Kidney (tissue), 14 donors: ENCODE measurements around the gene EXOC3L1. TPM values are rescaled to one million over a fixed set of nuclear protein-coding genes. Genes with fewer than 3 reads are reported as not detected.
A peak's percentile ranks its signal among the peaks of the same experiment; 100 is the strongest.

ENCODE experiments used
- DNase-seq, 5 donors: peaks; one replicate each; pipeline ENCODE4 v3.0.0-alpha.2; 2013 to 2020
- FAIRE-seq: peaks from 2 replicates; lab custom pipeline; 2012; peaks lifted over from hg19 to GRCh38; lab: Jason Lieb, UNC
- H3K27ac ChIP-seq, 2 donors: one replicate each; pipeline ENCODE4 v1.7.0; 2013; ENCODE audit warnings: low read depth in 2 of 2, low read length in 2 of 2, inconsistent platforms in 1 of 2
- H3K27me3 ChIP-seq: one replicate; pipeline ENCODE4 v1.7.1; 2013; ENCODE audit warnings: low read length, inconsistent platforms; ENCODE audit not compliant: control insufficient read depth, insufficient read depth
- H3K36me3 ChIP-seq, 3 donors: one replicate each; pipeline versions ENCODE4 v1.7.0 to v1.7.1; 2013; ENCODE audit warnings: low read length in 3 of 3, control low read depth in 1 of 3, inconsistent platforms in 1 of 3; ENCODE audit not compliant: insufficient read depth in 3 of 3, control insufficient read depth in 2 of 3
- H3K4me1 ChIP-seq, 3 donors: one replicate each; pipeline versions ENCODE4 v1.7.0 to v1.7.1; 2013; ENCODE audit warnings: low read length in 3 of 3, inconsistent platforms in 1 of 3, low read depth in 1 of 3; ENCODE audit not compliant: control insufficient read depth in 2 of 3, insufficient read depth in 2 of 3
- H3K4me3 ChIP-seq, 3 donors: one replicate each; pipeline versions ENCODE4 v1.7.0 to v1.8.1; 2013; ENCODE audit warnings: low read length in 3 of 3, control low read depth in 1 of 3, inconsistent platforms in 1 of 3
- H3K9ac ChIP-seq, 3 donors: one replicate each; pipeline versions ENCODE4 v1.7.0 to v1.7.1; 2013; ENCODE audit warnings: low read length in 3 of 3, control low read depth in 1 of 3, inconsistent platforms in 1 of 3
- H3K9me3 ChIP-seq, 3 donors: one replicate each; pipeline versions ENCODE4 v1.7.0 to v1.7.1; 2013; ENCODE audit warnings: low read length in 3 of 3, control low read depth in 1 of 3, inconsistent platforms in 1 of 3; ENCODE audit not compliant: control insufficient read depth in 2 of 3, insufficient read depth in 1 of 3
- intact Hi-C: fragments of 100-400 bp; cut with DNase I; formaldehyde crosslinking; loops from one replicate; pipeline ENCODE4 v1.11.1; 2022
- polyA plus RNA-seq: library from polyadenylated mRNA; stranded (reverse); fragments of 350-450 nt; fragmentation: Illumina TruSeq; extraction: RNeasy Lipid Tissue Mini Kit (QIAGEN cat#74804); gene quantifications from one replicate; pipeline ENCODE4 v1.2.3, GENCODE V29; 2014; ENCODE audit warnings: low read depth, low replicate concordance; ENCODE audit not compliant: insufficient read depth
- total RNA-seq: library from RNA; stranded (reverse); fragmentation: NEBNext Ultra II Directional; extraction: Animal tissue kit (Norgen Biotek cat#: 25700); gene quantifications from one replicate; pipeline ENCODE4 v1.2.1, GENCODE V29; 2021
- TF ChIP-seq, protein P1 (sequence below): IDR thresholded peaks from 3 replicates; pipeline ENCODE4 v1.5.1; 2012; ENCODE audit warnings: mild to moderate bottlenecking, moderate library complexity, borderline replicate concordance; ENCODE audit not compliant: insufficient read depth; ENCODE audit errors: extremely low read depth
- donor health status: control.
- donor health status: control.
- donor health status: control.
- donor health status: control.
- donor health status: control.
- donor health status: DM: yes; HTN: yes; CAD: no.
- donor health status: Normal renal cell carcinoma (clear cell type).

Gene EXOC3L1
- total and polyA plus RNA-seq, 2 donors from 2014 or later = 7.2 to 9.9 TPM

DNA sequence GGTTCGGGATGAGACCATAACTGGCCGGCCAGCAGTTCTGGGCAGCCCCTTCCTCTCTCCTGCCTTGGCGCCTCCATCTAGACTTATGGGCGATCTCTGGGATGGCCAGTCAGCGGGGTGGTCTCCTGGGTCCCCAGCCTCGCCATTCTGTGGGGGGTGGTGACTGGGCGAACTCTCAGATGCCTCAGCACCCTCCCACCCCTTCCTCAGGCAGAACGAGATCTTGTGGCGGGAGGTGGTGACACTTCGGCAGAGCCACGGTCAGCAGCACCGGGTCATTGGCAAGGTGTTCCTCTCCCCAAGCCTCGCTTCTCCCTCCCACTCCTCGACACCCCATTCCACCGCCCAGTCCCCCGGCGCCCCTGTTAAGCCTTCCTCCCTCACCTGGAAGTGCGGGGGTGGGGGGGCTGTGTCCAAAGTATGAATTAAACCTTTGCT lies 23.8 kb downstream of the EXOC3L1 start:
- TF ChIP-seq, protein P1, sequence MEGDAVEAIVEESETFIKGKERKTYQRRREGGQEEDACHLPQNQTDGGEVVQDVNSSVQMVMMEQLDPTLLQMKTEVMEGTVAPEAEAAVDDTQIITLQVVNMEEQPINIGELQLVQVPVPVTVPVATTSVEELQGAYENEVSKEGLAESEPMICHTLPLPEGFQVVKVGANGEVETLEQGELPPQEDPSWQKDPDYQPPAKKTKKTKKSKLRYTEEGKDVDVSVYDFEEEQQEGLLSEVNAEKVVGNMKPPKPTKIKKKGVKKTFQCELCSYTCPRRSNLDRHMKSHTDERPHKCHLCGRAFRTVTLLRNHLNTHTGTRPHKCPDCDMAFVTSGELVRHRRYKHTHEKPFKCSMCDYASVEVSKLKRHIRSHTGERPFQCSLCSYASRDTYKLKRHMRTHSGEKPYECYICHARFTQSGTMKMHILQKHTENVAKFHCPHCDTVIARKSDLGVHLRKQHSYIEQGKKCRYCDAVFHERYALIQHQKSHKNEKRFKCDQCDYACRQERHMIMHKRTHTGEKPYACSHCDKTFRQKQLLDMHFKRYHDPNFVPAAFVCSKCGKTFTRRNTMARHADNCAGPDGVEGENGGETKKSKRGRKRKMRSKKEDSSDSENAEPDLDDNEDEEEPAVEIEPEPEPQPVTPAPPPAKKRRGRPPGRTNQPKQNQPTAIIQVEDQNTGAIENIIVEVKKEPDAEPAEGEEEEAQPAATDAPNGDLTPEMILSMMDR = no peak
- Histone ChIP-seq H3K27ac (no peak overlapping the region), H3K4me1 (peaks cover 0 to 50% (median 7%) of the 10 kb centered on the region in 3 donors), H3K9ac (no peak overlapping the region), H3K36me3 (no peaks in the 10 kb centered on the region), H3K27me3 (peaks cover 48% of the 10 kb centered on the region), H3K9me3 (no peaks in the 10 kb centered on the region), H3K4me3 (no peak overlapping the region)
- intact Hi-C loops = no loop called here
- FAIRE-seq (no peak), DNase-seq (peak in 1 of 5 donors; percentile 50)

- H3K27me3 ChIP-seq = peaks cover 49% of the 10 kb centered on the region
- TF ChIP-seq, protein P1 = no peak
- H3K9me3 ChIP-seq = no peaks in the 10 kb centered on the region
- H3K27ac ChIP-seq = no peak overlapping the region
- DNase-seq = peak in 4 of 5 donors; percentile 28 to 57 (median 46)
- H3K4me3 ChIP-seq = peak overlapping the region in 1 of 3 donors; percentile 18
- H3K36me3 ChIP-seq = no peaks in the 10 kb centered on the region
- no peak for FAIRE-seq
- peak overlapping the region in 1 of 3 donors; percentile 16 for H3K9ac ChIP-seq
- intact Hi-C loops = no loop called here
- peaks cover 0 to 46% (median 6%) of the 10 kb centered on the region in 3 donors for H3K4me1 ChIP-seq
These were observed 24.5 kb downstream of the EXOC3L1 start for GRCh38 chr16:67165121-67166078.

DNA sequence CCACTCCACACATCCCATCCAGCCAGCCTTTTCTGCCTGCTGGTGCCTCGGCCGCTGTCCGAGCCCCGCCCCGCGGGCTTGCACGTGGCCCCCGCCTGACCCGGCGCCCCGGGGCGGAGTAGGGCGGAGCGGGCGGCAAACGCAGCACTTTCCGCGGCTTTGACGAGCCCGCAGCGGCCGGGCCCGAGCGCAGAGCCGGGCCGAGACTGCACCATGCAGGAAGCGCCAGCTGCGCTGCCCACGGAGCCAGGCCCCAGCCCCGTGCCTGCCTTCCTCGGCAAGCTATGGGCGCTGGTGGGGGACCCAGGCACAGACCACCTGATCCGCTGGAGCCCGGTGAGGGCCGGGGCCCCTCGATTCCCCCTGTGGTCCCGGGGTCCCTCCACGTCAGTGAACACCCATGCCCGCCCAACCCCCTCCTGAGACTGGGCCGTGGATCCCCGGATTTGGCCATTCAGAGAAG lies 25.3 kb downstream of the EXOC3L1 start, which contains the start of gene HSF4:
Gene HSF4 (plus strand): TSS at position 147 of the 463 bp plus-strand sequence. CDS start 67 bp downstream, at position 214.
- Histone ChIP-seq H3K36me3 (no peaks in the 10 kb centered on the region), H3K9ac (peak within 1 kb of the TSS in 1 of 3 donors; percentile 16), H3K9me3 (no peaks in the 10 kb centered on the region), H3K27me3 (peaks cover 49% of the 10 kb centered on the region), H3K4me1 (peaks cover 0 to 40% (median 6%) of the 10 kb centered on the region in 3 donors), H3K4me3 (peak within 1 kb of the TSS in 2 of 3 donors; percentile 42 to 49), H3K27ac (peak within 1 kb of the TSS in 1 of 2 donors; percentile 51)
- FAIRE-seq (no peak), DNase-seq (peak in 3 of 5 donors; percentile 8 to 88 (median 59))
- TF ChIP-seq, protein P1 = no peak
- intact Hi-C loops = no loop called here
